H9 (cell line): ENCODE data around the gene TMEM271. TPM values are rescaled to one million over a fixed set of nuclear protein-coding genes. Genes with fewer than 3 reads are reported as not detected.

Source experiments
- DNase-seq: peaks from one replicate; pipeline ENCODE4 v3.0.0-alpha.2; 2017
- H2AFZ ChIP-seq: one replicate; pipeline ENCODE4 v1.6.1; 2013; ENCODE audit warnings: mild to moderate bottlenecking, low read length, control low read depth, moderate library complexity
- H2AK5ac ChIP-seq: 2 replicates; pipeline ENCODE4 v1.6.1; 2013; ENCODE audit warnings: low read length, control low read depth, mixed read lengths; ENCODE audit not compliant: insufficient read length
- H2BK120ac ChIP-seq: one replicate; pipeline ENCODE4 v1.6.1; 2013; ENCODE audit warnings: low read depth, mild to moderate bottlenecking, low read length, control low read depth, inconsistent platforms; ENCODE audit not compliant: poor library complexity, severe bottlenecking
- H2BK12ac ChIP-seq: 2 replicates; pipeline ENCODE4 v1.6.1; 2013; ENCODE audit warnings: low read length, control low read depth, mixed read lengths, low read depth; ENCODE audit not compliant: insufficient read length
- H2BK15ac ChIP-seq: 2 replicates; pipeline ENCODE4 v1.6.1; 2013; ENCODE audit warnings: low read depth, low read length, control low read depth
- H2BK20ac ChIP-seq: one replicate; pipeline ENCODE4 v1.6.1; 2013; ENCODE audit warnings: low read depth, mild to moderate bottlenecking, low read length, control low read depth, inconsistent platforms; ENCODE audit not compliant: poor library complexity, severe bottlenecking
- H2BK5ac ChIP-seq: 2 replicates; pipeline ENCODE4 v1.6.1; 2013; ENCODE audit warnings: low read length, control low read depth, mixed read lengths; ENCODE audit not compliant: insufficient read length
- H3K14ac ChIP-seq: 2 replicates; pipeline ENCODE4 v1.6.1; 2013; ENCODE audit warnings: low read length, control low read depth; ENCODE audit not compliant: insufficient read depth
- H3K18ac ChIP-seq: 2 replicates; pipeline ENCODE4 v1.6.1; 2013; ENCODE audit warnings: low read depth, mild to moderate bottlenecking, mixed read lengths, low read length, control low read depth; ENCODE audit not compliant: insufficient read length
- H3K23ac ChIP-seq: 2 replicates; pipeline ENCODE4 v1.6.1; 2013; ENCODE audit warnings: low read length, control low read depth, mixed read lengths, low read depth; ENCODE audit not compliant: insufficient read length
- H3K23me2 ChIP-seq: 2 replicates; pipeline ENCODE4 v1.6.1; 2013; ENCODE audit warnings: low read depth, mild to moderate bottlenecking, mixed read lengths, low read length, control low read depth; ENCODE audit not compliant: insufficient read length, poor library complexity, severe bottlenecking
- H3K27ac ChIP-seq: 2 replicates; pipeline ENCODE4 v1.5.1; 2013; ENCODE audit warnings: low read length, control low read depth, mixed read lengths, low read depth; ENCODE audit not compliant: insufficient read length
- H3K27me3 ChIP-seq: 2 replicates; pipeline ENCODE4 v1.6.1; 2013; ENCODE audit warnings: low read length, control low read depth, inconsistent platforms; ENCODE audit not compliant: insufficient read depth
- H3K4ac ChIP-seq: 2 replicates; pipeline ENCODE4 v1.6.1; 2013; ENCODE audit warnings: low read depth, mild to moderate bottlenecking, control low read depth, inconsistent platforms, low read length, moderate library complexity
- H3K4me1 ChIP-seq: 2 replicates; pipeline ENCODE4 v1.6.1; 2013; ENCODE audit warnings: low read length, control low read depth, inconsistent platforms; ENCODE audit not compliant: insufficient read depth
- H3K4me2 ChIP-seq: 2 replicates; pipeline ENCODE4 v1.6.1; 2013; ENCODE audit warnings: low read length, control low read depth, mixed read lengths; ENCODE audit not compliant: insufficient read length, insufficient read depth
- H3K56ac ChIP-seq: 2 replicates; pipeline ENCODE4 v1.6.1; 2013; ENCODE audit warnings: low read depth, mild to moderate bottlenecking, mixed read lengths, low read length, control low read depth; ENCODE audit not compliant: insufficient read length
- H3K79me1 ChIP-seq: 2 replicates; pipeline ENCODE4 v1.6.1; 2013; ENCODE audit warnings: low read depth, mild to moderate bottlenecking, moderate library complexity, low read length, control low read depth, inconsistent platforms; ENCODE audit not compliant: insufficient read depth, poor library complexity, severe bottlenecking
- H3K79me2 ChIP-seq: 2 replicates; pipeline ENCODE4 v1.6.1; 2013; ENCODE audit warnings: low read length, control low read depth, inconsistent platforms; ENCODE audit not compliant: insufficient read depth
- H3K9ac ChIP-seq: 2 replicates; pipeline ENCODE4 v1.6.1; 2013; ENCODE audit warnings: low read length, control low read depth, mixed read lengths; ENCODE audit not compliant: insufficient read length; ENCODE audit errors: extremely low read depth
- H3K9me3 ChIP-seq: one replicate; pipeline ENCODE4 v1.6.1; 2013; ENCODE audit warnings: low read depth, low read length, inconsistent platforms; ENCODE audit not compliant: control insufficient read depth
- H3T11ph ChIP-seq: one replicate; pipeline ENCODE4 v1.6.1; 2013; ENCODE audit warnings: mild to moderate bottlenecking, low read length, control low read depth, inconsistent platforms
- H4K20me1 ChIP-seq: one replicate; pipeline ENCODE4 v1.6.1; 2013; ENCODE audit not compliant: control insufficient read depth, insufficient read length, insufficient read depth
- H4K5ac ChIP-seq: 2 replicates; pipeline ENCODE4 v1.6.1; 2013; ENCODE audit warnings: low read depth, mild to moderate bottlenecking, mixed read lengths, low read length, control low read depth; ENCODE audit not compliant: insufficient read length
- H4K8ac ChIP-seq: replicated peaks from 2 replicates; pipeline ENCODE4 v1.6.1; 2013; ENCODE audit warnings: low read length, control low read depth, mixed read lengths, low read depth; ENCODE audit not compliant: insufficient read length
- H4K91ac ChIP-seq: 2 replicates; pipeline ENCODE4 v1.6.1; 2013; ENCODE audit warnings: low read depth, mild to moderate bottlenecking, moderate library complexity, mixed read lengths, low read length, control low read depth; ENCODE audit not compliant: insufficient read length
- H3K27ac Mint-ChIP-seq, 3 experiments: 2 replicates in 2 of 3; 3 replicates in 1 of 3; pipeline ENCODE4 v1.8.0; 2020 to 2021; ENCODE audit warnings: mixed read lengths in 3 of 3, mild to moderate bottlenecking in 1 of 3, moderate library complexity in 1 of 3
- H3K27me3 Mint-ChIP-seq: 2 replicates; pipeline ENCODE4 v1.8.0; 2021; ENCODE audit warnings: low read depth, mild to moderate bottlenecking, moderate library complexity, mixed read lengths
- H3K36me3 Mint-ChIP-seq, 3 experiments: 2 replicates in 2 of 3; 3 replicates in 1 of 3; pipeline ENCODE4 v1.8.0; 2020 to 2021; ENCODE audit warnings: low read depth in 3 of 3, mixed read lengths in 3 of 3; ENCODE audit not compliant: insufficient read depth in 1 of 3
- H3K4me1 Mint-ChIP-seq, 2 experiments: 2 replicates each; pipeline ENCODE4 v1.8.0; 2020; ENCODE audit warnings: mixed read lengths in 2 of 2
- H3K4me3 Mint-ChIP-seq, 2 experiments: 2 replicates in 1 of 2; 3 replicates in 1 of 2; pipeline ENCODE4 v1.8.0; 2020 to 2021; ENCODE audit warnings: mild to moderate bottlenecking in 2 of 2, mixed read lengths in 2 of 2, moderate library complexity in 1 of 2
- H3K9me3 Mint-ChIP-seq, 2 experiments: 2 replicates in 1 of 2; 3 replicates in 1 of 2; pipeline ENCODE4 v1.8.0; 2020; ENCODE audit warnings: mild to moderate bottlenecking in 2 of 2, mixed read lengths in 2 of 2, moderate library complexity in 1 of 2
- CTCF ChIP-seq: fragments of 200-600 bp; sonication (generic); conservative IDR thresholded peaks from 3 replicates; pipeline ENCODE4 v1.8.0; 2021; ENCODE audit warnings: antibody characterized with exemption, mild to moderate bottlenecking
- WGBS: extraction: QIAGEN DNeasy Blood & Tissue Kit; methylation state at CpG from one replicate; pipeline ENCODE4 v1.1.7; 2013; ENCODE audit warnings: missing lambda C conversion rate, low lambda C conversion rate, mixed read lengths; ENCODE audit not compliant: insufficient read length; ENCODE audit errors: extremely low coverage; 5-methylcytosine and 5-hydroxymethylcytosine counted together
- total RNA-seq: library from RNA; stranded (reverse); gene quantifications from 2 replicates; pipeline ENCODE4 v1.2.1, GENCODE V29; 2021

TMEM271 gene
- total RNA-seq, 1 experiment from 2014 or later, result 0.09 TPM

DNA sequence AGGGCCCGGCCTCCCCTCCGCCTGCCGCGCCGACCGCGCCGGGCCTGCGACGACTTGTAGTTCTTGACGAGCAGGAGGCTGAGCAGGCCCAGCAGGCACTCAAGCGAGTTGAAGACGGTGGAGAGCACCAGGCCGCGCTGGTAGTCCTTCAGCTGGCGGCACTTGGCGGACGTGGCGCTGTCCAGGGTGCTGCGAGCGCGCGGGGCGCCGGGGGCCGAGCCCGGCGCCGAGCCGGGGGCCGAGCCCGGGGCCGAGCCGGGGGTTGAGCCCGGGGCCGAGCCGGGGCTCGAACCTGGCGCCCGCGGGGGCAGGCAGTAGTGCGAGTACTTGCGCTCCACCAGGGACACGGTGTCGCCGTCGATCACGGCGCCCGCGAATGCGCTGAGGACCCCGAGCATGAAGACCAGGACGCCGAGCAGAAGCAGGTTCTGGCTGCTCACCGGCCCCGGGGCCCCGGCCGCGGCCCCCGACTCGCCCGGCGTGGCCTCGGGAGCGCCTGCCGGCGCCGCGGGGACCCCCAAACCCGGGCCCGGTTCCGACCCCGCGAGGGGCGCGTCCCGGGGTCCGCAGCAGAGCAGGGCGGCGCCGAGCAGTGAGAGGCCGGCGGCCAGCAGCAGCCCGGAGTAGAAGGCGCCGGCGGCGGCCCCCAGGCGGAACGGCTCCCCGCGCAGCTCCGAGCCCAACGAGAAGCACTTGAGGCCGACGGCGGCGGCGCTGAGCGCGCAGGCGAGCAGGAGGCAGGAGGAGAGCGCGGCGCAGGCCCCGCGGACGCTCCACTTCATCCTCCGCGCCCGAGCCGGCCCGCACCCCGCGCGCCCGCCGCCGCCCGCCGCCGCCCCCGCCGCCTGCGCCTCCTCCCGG, 584 bp downstream of the TMEM271 start:
- no peaks in the 10 kb centered on the region for H4K20me1 ChIP-seq
- no peak overlapping the region for H2AK5ac ChIP-seq
- DNase-seq, result peak; percentile 83
- Mint-ChIP-seq H3K4me1 (peaks cover 11 to 25% of the 10 kb centered on the region in 2 experiments), H3K27me3 (peaks cover 83% of the 10 kb centered on the region), H3K9me3 (peaks cover 3 to 6% of the 10 kb centered on the region in 2 experiments; a peak in 4 of 5 replicates), H3K36me3 (peaks cover 0 to 2% (median 0%) of the 10 kb centered on the region in 3 experiments; a peak in 1 of 7 replicates), H3K27ac (no peak overlapping the region), H3K4me3 (peak overlapping the region in 1 of 2 experiments; percentile 19; a peak in 2 of 5 replicates)
- no peak overlapping the region for H3K18ac ChIP-seq
- H3K14ac ChIP-seq, result no peak overlapping the region
- H3K27me3 ChIP-seq, result peaks cover 49% of the 10 kb centered on the region
- no peak overlapping the region for H4K5ac ChIP-seq
- no peak overlapping the region for H3K23ac ChIP-seq
- H3K4me2 ChIP-seq, result peak overlapping the region; percentile 35
- H3K4me1 ChIP-seq, result 0 out of 2 replicates have a peak, but pooled peaks cover 5% of the 10 kb centered on the region
- no peak overlapping the region for H2BK5ac ChIP-seq
- WGBS, result no CpG with 5 or more reads among the region's 127 CpGs
- H3K23me2 ChIP-seq, result peaks cover 22% of the 10 kb centered on the region
- no peak overlapping the region for H2BK120ac ChIP-seq
- TF ChIP-seq CTCF, result no peak
- no peaks in the 10 kb centered on the region for H3K79me2 ChIP-seq
- H3K56ac ChIP-seq, result no peak overlapping the region
- H3T11ph ChIP-seq, result no peak overlapping the region
- H3K9me3 ChIP-seq, result no peaks in the 10 kb centered on the region
- no peak overlapping the region for H4K91ac ChIP-seq
- no peaks in the 10 kb centered on the region for H3K79me1 ChIP-seq
- no peak overlapping the region for H3K27ac ChIP-seq
- H3K9ac ChIP-seq, result no peak overlapping the region
- H2AFZ ChIP-seq, result no peak overlapping the region
- no peak overlapping the region for H2BK20ac ChIP-seq
- no peak overlapping the region for H3K4ac ChIP-seq
- H2BK12ac ChIP-seq, result no peak overlapping the region
- H2BK15ac ChIP-seq, result no peak overlapping the region
- H4K8ac ChIP-seq, result no peak overlapping the region
